K562 (cell line): ENCODE measurements around the gene CNDP2.

Source experiments
- CBFA2T3 ChIP-seq: fragments of 450-650 bp; IDR thresholded peaks from 2 replicates; pipeline ENCODE4 v1.6.1; 2017
- HNRNPH1 ChIP-seq: fragments of 200-400 bp; formaldehyde crosslinking; optimal IDR thresholded peaks from 2 replicates; pipeline ENCODE3; 2017; ENCODE audit warnings: low read depth, mild to moderate bottlenecking, low read length, moderate library complexity
- IRF2 ChIP-seq: sonication (generic); formaldehyde crosslinking; IDR thresholded peaks from 2 replicates; pipeline ENCODE4 v1.8.1; 2022; ENCODE audit warnings: mild to moderate bottlenecking, missing genetic modification reagents
- JUNB ChIP-seq: fragments of 450-650 bp; formaldehyde crosslinking; conservative IDR thresholded peaks from 2 replicates; pipeline ENCODE4 v1.4.0; 2020; ENCODE audit warnings: mild to moderate bottlenecking
- MAX ChIP-seq: sonication (generic); formaldehyde crosslinking; IDR thresholded peaks from 2 replicates; pipeline ENCODE4 v1.9.0; 2022; ENCODE audit warnings: mild to moderate bottlenecking, missing genetic modification reagents
- NR2C2 ChIP-seq, 2 experiments: fragments of 200-800 bp in 1 of 2; sonication (Bioruptor generic) in 1 of 2; sonication (generic) in 1 of 2; formaldehyde crosslinking in 1 of 2; IDR thresholded peaks; 2 replicates each; pipeline versions ENCODE4 v1.6.1 to v1.8.0; 2016 to 2022; ENCODE audit warnings: mild to moderate bottlenecking in 1 of 2, missing compliant biosample characterization in 1 of 2, missing genetic modification characterization in 1 of 2, missing genetic modification reagents in 1 of 2
- ZKSCAN3 ChIP-seq: fragments of 250-450 bp; sonication (Bioruptor Pico); IDR thresholded peaks from 2 replicates; pipeline ENCODE4 v1.4.0; 2020

DNA sequence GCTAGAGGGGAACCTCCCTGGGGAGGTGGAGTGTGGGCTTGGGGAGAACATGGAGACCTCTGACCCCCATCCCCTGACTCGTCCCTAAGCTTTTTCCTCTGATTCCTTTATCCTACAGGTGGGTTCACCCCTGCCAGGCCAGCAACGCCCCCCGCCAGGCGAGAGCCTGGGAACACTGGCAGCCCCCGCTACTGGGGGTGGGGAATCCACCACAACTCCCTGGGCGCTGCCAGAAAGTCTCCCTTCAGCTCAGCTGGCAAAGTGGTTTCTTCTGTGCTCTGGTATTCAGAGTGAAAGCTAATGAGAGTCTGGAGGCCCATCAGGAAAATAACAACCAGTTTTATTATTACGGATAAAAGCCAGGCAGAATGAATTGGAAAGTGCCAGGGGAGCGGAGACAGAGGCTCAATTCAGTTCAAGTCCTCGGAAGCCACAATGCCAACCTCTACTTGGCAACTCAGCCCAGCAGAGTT, 41.8 kb upstream of the CNDP2 start:
- no peak for TF ChIP-seq NR2C2 (CRISPR knock-in tag; IDR thresholded peaks at IDR 0.05)
- no peak for TF ChIP-seq NR2C2 (tag; IDR thresholded peaks at IDR 0.05)
- no peak for TF ChIP-seq JUNB (CRISPR knock-in tag)
- TF ChIP-seq MAX, result no peak
- TF ChIP-seq IRF2 (CRISPR knock-in tag), result no peak
- TF ChIP-seq ZKSCAN3 (CRISPR knock-in tag), result no peak
- TF ChIP-seq CBFA2T3, result no peak
- TF ChIP-seq HNRNPH1, result no peak
